Ishikawa (cell line): Measurements from ENCODE around the gene BPGM.

Experiments
- EGR1 ChIP-seq: IDR thresholded peaks from 2 replicates; pipeline ENCODE4 v1.6.1; 2012
- EP300 ChIP-seq: IDR thresholded peaks from 2 replicates; pipeline ENCODE4 v1.6.1; 2012; ENCODE audit warnings: borderline replicate concordance
- NFIC ChIP-seq: IDR thresholded peaks from 2 replicates; pipeline ENCODE4 v1.6.1; 2012
- RAD21 ChIP-seq: IDR thresholded peaks from 2 replicates; pipeline ENCODE4 v1.6.1; 2012; ENCODE audit warnings: low read depth
- TAF1 ChIP-seq: IDR thresholded peaks from 2 replicates; pipeline ENCODE4 v1.6.1; 2012; ENCODE audit warnings: low read depth, mild to moderate bottlenecking
- YY1 ChIP-seq: IDR thresholded peaks from 2 replicates; pipeline ENCODE4 v1.6.1; 2012; ENCODE audit warnings: low read depth
- TF ChIP-seq, protein P1 (sequence below): IDR thresholded peaks from 2 replicates; pipeline ENCODE4 v1.6.1; 2012; ENCODE audit warnings: low read depth, mild to moderate bottlenecking
- TF ChIP-seq, protein P2 (sequence below): IDR thresholded peaks from 2 replicates; pipeline ENCODE4 v1.6.1; 2012
- TF ChIP-seq, protein P3 (sequence below): IDR thresholded peaks from 2 replicates; pipeline ENCODE4 v1.6.1; 2012

DNA sequence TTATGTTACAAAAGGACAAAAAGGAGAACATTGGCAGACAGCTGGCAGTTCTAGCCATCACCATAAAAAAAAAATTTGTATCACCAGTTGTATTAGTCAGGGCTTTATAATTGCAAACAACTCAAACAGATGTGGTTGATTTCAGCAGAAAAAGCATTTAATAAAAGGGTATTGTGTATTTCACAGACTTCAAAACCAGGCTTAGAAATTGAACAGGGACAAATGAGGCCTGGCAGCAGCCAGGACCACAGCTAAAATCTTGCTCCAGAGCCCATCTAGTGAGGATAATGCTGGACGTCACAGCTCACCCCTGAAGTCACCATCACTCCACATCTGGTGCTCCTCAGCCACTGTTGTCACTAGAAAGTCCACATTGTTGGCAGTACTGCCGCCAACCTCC lies 79.9 kb downstream of the BPGM start:
- TF ChIP-seq, protein P1, sequence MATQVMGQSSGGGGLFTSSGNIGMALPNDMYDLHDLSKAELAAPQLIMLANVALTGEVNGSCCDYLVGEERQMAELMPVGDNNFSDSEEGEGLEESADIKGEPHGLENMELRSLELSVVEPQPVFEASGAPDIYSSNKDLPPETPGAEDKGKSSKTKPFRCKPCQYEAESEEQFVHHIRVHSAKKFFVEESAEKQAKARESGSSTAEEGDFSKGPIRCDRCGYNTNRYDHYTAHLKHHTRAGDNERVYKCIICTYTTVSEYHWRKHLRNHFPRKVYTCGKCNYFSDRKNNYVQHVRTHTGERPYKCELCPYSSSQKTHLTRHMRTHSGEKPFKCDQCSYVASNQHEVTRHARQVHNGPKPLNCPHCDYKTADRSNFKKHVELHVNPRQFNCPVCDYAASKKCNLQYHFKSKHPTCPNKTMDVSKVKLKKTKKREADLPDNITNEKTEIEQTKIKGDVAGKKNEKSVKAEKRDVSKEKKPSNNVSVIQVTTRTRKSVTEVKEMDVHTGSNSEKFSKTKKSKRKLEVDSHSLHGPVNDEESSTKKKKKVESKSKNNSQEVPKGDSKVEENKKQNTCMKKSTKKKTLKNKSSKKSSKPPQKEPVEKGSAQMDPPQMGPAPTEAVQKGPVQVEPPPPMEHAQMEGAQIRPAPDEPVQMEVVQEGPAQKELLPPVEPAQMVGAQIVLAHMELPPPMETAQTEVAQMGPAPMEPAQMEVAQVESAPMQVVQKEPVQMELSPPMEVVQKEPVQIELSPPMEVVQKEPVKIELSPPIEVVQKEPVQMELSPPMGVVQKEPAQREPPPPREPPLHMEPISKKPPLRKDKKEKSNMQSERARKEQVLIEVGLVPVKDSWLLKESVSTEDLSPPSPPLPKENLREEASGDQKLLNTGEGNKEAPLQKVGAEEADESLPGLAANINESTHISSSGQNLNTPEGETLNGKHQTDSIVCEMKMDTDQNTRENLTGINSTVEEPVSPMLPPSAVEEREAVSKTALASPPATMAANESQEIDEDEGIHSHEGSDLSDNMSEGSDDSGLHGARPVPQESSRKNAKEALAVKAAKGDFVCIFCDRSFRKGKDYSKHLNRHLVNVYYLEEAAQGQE = no peak
- no peak for TF ChIP-seq EP300
- no peak for TF ChIP-seq NFIC
- no peak for TF ChIP-seq EGR1
- no peak for TF ChIP-seq YY1
- TF ChIP-seq RAD21 = no peak
- no peak for TF ChIP-seq TAF1
- TF ChIP-seq, protein P2, sequence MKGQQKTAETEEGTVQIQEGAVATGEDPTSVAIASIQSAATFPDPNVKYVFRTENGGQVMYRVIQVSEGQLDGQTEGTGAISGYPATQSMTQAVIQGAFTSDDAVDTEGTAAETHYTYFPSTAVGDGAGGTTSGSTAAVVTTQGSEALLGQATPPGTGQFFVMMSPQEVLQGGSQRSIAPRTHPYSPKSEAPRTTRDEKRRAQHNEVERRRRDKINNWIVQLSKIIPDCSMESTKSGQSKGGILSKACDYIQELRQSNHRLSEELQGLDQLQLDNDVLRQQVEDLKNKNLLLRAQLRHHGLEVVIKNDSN = no peak
- TF ChIP-seq, protein P3, sequence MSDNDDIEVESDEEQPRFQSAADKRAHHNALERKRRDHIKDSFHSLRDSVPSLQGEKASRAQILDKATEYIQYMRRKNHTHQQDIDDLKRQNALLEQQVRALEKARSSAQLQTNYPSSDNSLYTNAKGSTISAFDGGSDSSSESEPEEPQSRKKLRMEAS = no peak
